HCT116 (cell line): ENCODE data around the gene MMP17. TPM values are rescaled to one million over a fixed set of nuclear protein-coding genes. Genes with fewer than 3 reads are reported as not detected.

ENCODE experiments used
- ATAC-seq: fragments of 200-7000 bp; cut with Tn5 transposase; 2 replicates; pipeline ENCODE4 v1.9.1; 2020; ENCODE audit warnings: mild to moderate bottlenecking, moderate library complexity
- BruUV-seq: library from RNA; stranded (reverse); fragments of 400-500 nt; replicated peaks from 2 replicates; lab custom pipeline; 2021; lab: Mats Ljungman, UMichigan
- CTCF ChIA-PET: fragments of 300-600 bp; sonication (Branson Sonifier 250); formaldehyde crosslinking; loops from one replicate; lab custom pipeline; 2021; ENCODE audit warnings: antibody characterized with exemption; lab: Charles Lee
- POLR2A ChIA-PET: fragments of 300-600, 350-600 bp; sonication (Branson Sonifier 250); formaldehyde crosslinking; loops from one replicate; lab custom pipeline; 2021; ENCODE audit warnings: antibody characterized with exemption; lab: Charles Lee
- RAD21 ChIA-PET, 2 experiments: fragments of 300-600 bp; sonication (Branson Sonifier 250); formaldehyde crosslinking; loops; one replicate each; lab custom pipeline; 2023; ENCODE audit warnings: low total read pairs in 2 of 2; ENCODE audit not compliant: uncharacterized antibody in 2 of 2, unreplicated experiment in 2 of 2, low non-redundant PET in 1 of 2; lab: Charles Lee
- DNase-seq: peaks from one replicate; pipeline ENCODE4 v3.0.0-alpha.2; 2010; ENCODE audit warnings: low read depth, low spot score
- H2AFZ ChIP-seq: fragments of 200-600 bp; shearing (Covaris generic), sonication (generic); 2 replicates; pipeline ENCODE4 v1.6.1; 2017; ENCODE audit warnings: low read depth, mixed run types, mixed read lengths, antibody characterized with exemption, low read length; ENCODE audit not compliant: poor library complexity, severe bottlenecking
- H3K27ac ChIP-seq: 2 replicates; pipeline ENCODE4 v1.5.1; 2012; ENCODE audit warnings: low read depth, low read length
- H3K27me3 ChIP-seq: fragments of 200-600 bp; sonication (generic); 2 replicates; pipeline ENCODE4 v1.6.1; 2016; ENCODE audit warnings: mixed run types, low read length, mixed read lengths; ENCODE audit not compliant: insufficient read depth
- H3K36me3 ChIP-seq, 2 experiments: fragments of 200-500 bp in 1 of 2; fragments of 200-600 bp in 1 of 2; sonication (Bioruptor generic) in 1 of 2; sonication (generic) in 1 of 2; 2 replicates each; pipeline versions ENCODE4 v1.5.1 to v1.6.1; 2014 to 2016; ENCODE audit warnings: low read length in 2 of 2, inconsistent platforms in 1 of 2, mixed read lengths in 1 of 2, mixed run types in 1 of 2; ENCODE audit not compliant: insufficient read depth in 2 of 2, control insufficient read depth in 1 of 2
- H3K4me1 ChIP-seq, 2 experiments: fragments of 200-600 bp in 1 of 2; sonication (generic) in 1 of 2; 2 replicates each; pipeline versions ENCODE4 v1.5.1 to v1.6.1; 2012 to 2017; ENCODE audit warnings: low read length in 2 of 2, inconsistent platforms in 1 of 2, mild to moderate bottlenecking in 1 of 2, mixed read lengths in 1 of 2, mixed run types in 1 of 2, moderate library complexity in 1 of 2; ENCODE audit not compliant: insufficient read depth in 2 of 2, control insufficient read depth in 1 of 2
- H3K4me2 ChIP-seq: fragments of 200-600 bp; sonication (generic); 2 replicates; pipeline ENCODE4 v1.6.1; 2017; ENCODE audit warnings: mixed run types, low read length, mixed read lengths
- H3K4me3 ChIP-seq, 2 experiments: fragments of 200-600 bp in 1 of 2; sonication (generic) in 1 of 2; replicated peaks in 1 of 2; 2 replicates each; pipeline ENCODE4 v1.5.1; 2011 to 2016; ENCODE audit warnings: low read length in 2 of 2, control low read depth in 1 of 2, low read depth in 1 of 2, mild to moderate bottlenecking in 1 of 2, mixed read lengths in 1 of 2, mixed run types in 1 of 2
- H3K79me2 ChIP-seq: fragments of 200-600 bp; sonication (generic); 2 replicates; pipeline ENCODE4 v1.6.1; 2017; ENCODE audit warnings: mild to moderate bottlenecking, mixed run types, low read length, moderate library complexity, mixed read lengths; ENCODE audit not compliant: insufficient read depth
- H3K9ac ChIP-seq: fragments of 200-600 bp; sonication (generic); 2 replicates; pipeline ENCODE4 v1.6.1; 2016; ENCODE audit warnings: low read length, mixed read lengths
- H3K9me2 ChIP-seq: fragments of 200-600 bp; sonication (generic), shearing (Covaris generic); 2 replicates; pipeline ENCODE4 v1.6.1; 2017; ENCODE audit warnings: mixed run types, mild to moderate bottlenecking, moderate library complexity; ENCODE audit not compliant: insufficient read depth
- H3K9me3 ChIP-seq, 2 experiments: fragments of 200-500 bp in 1 of 2; fragments of 200-600 bp in 1 of 2; sonication (Bioruptor generic) in 1 of 2; sonication (generic) in 1 of 2; 2 replicates each; pipeline ENCODE4 v1.6.1; 2014 to 2017; ENCODE audit warnings: low read length in 2 of 2, mixed read lengths in 2 of 2, inconsistent platforms in 1 of 2, low read depth in 1 of 2, mild to moderate bottlenecking in 1 of 2, mixed run types in 1 of 2, moderate library complexity in 1 of 2; ENCODE audit not compliant: control insufficient read depth in 1 of 2, insufficient read depth in 1 of 2
- H4K20me1 ChIP-seq: fragments of 200-600 bp; sonication (generic), shearing (Covaris generic); 2 replicates; pipeline ENCODE4 v1.6.1; 2017; ENCODE audit warnings: mixed run types, mild to moderate bottlenecking, moderate library complexity; ENCODE audit not compliant: insufficient read depth
- CBX3 ChIP-seq: IDR thresholded peaks from 2 replicates; pipeline ENCODE4 v1.6.1; 2012; ENCODE audit warnings: low read depth
- CEBPB ChIP-seq: IDR thresholded peaks from 2 replicates; pipeline ENCODE4 v1.6.1; 2012; ENCODE audit warnings: low read depth
- POLR2A ChIP-seq: IDR thresholded peaks from 2 replicates; pipeline ENCODE4 v1.7.0; 2011; ENCODE audit warnings: borderline replicate concordance; ENCODE audit not compliant: insufficient read depth, insufficient read length; ENCODE audit errors: extremely low read depth
- RAD21 ChIP-seq: IDR thresholded peaks from 2 replicates; pipeline ENCODE4 v1.6.1; 2012; ENCODE audit warnings: low read depth, mild to moderate bottlenecking
- YY1 ChIP-seq: IDR thresholded peaks from 2 replicates; pipeline ENCODE4 v1.6.1; 2011; ENCODE audit warnings: low read length, low read depth, moderate library complexity, mild to moderate bottlenecking; ENCODE audit not compliant: insufficient replicate concordance; ENCODE audit errors: extremely low read depth
- ZBTB33 ChIP-seq: IDR thresholded peaks from 2 replicates; pipeline ENCODE4 v1.6.1; 2011; ENCODE audit warnings: mild to moderate bottlenecking, low read length, moderate library complexity; ENCODE audit not compliant: insufficient replicate concordance; ENCODE audit errors: extremely low read depth
- intact Hi-C: fragments of 100-400 bp; cut with micrococcal nuclease; formaldehyde crosslinking; loops from 2 replicates; pipeline ENCODE4 v1.10.0; 2022
- total RNA-seq: library from RNA; stranded (reverse); gene quantifications from one replicate; pipeline ENCODE4 v1.2.1, GENCODE V29; 2021; ENCODE audit not compliant: unreplicated experiment
- TF ChIP-seq, protein P1 (sequence below), 3 experiments: fragments of 200-600 bp in 1 of 3; sonication (generic) in 1 of 3; IDR thresholded peaks in 2 of 3; conservative IDR thresholded peaks in 1 of 3; 2 replicates each; pipeline ENCODE4 v1.5.1; 2012 to 2017; ENCODE audit warnings: low read depth in 2 of 3, low read length in 2 of 3, antibody characterized with exemption in 1 of 3, borderline replicate concordance in 1 of 3, control low read depth in 1 of 3, mild to moderate bottlenecking in 1 of 3, mixed read lengths in 1 of 3, mixed run types in 1 of 3, moderate library complexity in 1 of 3; ENCODE audit not compliant: insufficient read depth in 1 of 3

MMP17 gene
- total RNA-seq, 1 experiment from 2014 or later, result 14.3 TPM

GRCh38 chr12:131855521-131856142 is 27.4 kb downstream of the MMP17 start:
- Histone ChIP-seq H3K27me3 (no peaks in the 10 kb centered on the region), H3K4me3 (no peak overlapping the region), H3K79me2 (no peaks in the 10 kb centered on the region), H3K27ac (no peak overlapping the region), H3K36me3 (no peaks in the 10 kb centered on the region), H3K9me3 (no peaks in the 10 kb centered on the region), H3K9me2 (no peaks in the 10 kb centered on the region), H3K4me2 (no peak overlapping the region), H3K9ac (no peak overlapping the region), H4K20me1 (no peaks in the 10 kb centered on the region), H2AFZ (no peak overlapping the region), H3K4me1 (peaks cover 5 to 6% of the 10 kb centered on the region in 2 experiments; a peak in 3 of 4 replicates)
- ChIA-PET POLR2A (no interaction called here), CTCF (no interaction called here), RAD21 (interaction anchor here in 1 of 2 experiments (0.7 kb wide), 1 partner anchor 73 kb away, joined by 3 read pairs; no protein-coding TSS in a partner anchor)
- no TSS peak for BruUV-seq
- no peak for TF ChIP-seq CEBPB
- TF ChIP-seq RAD21, result no peak
- no peak for TF ChIP-seq CBX3
- no peak for TF ChIP-seq YY1
- TF ChIP-seq ZBTB33, result no peak
- no peak for TF ChIP-seq POLR2A
- TF ChIP-seq, protein P1, sequence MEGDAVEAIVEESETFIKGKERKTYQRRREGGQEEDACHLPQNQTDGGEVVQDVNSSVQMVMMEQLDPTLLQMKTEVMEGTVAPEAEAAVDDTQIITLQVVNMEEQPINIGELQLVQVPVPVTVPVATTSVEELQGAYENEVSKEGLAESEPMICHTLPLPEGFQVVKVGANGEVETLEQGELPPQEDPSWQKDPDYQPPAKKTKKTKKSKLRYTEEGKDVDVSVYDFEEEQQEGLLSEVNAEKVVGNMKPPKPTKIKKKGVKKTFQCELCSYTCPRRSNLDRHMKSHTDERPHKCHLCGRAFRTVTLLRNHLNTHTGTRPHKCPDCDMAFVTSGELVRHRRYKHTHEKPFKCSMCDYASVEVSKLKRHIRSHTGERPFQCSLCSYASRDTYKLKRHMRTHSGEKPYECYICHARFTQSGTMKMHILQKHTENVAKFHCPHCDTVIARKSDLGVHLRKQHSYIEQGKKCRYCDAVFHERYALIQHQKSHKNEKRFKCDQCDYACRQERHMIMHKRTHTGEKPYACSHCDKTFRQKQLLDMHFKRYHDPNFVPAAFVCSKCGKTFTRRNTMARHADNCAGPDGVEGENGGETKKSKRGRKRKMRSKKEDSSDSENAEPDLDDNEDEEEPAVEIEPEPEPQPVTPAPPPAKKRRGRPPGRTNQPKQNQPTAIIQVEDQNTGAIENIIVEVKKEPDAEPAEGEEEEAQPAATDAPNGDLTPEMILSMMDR (IDR thresholded peaks at IDR 0.05 in 2 of 3, conservative IDR thresholded peaks at IDR 0.05 in 1 of 3; ENCODE audit: borderline replicate concordance in 1 of 3, insufficient read depth in 1 of 3, low read depth in 2 of 3, low read length in 2 of 3), result no peak
- ATAC-seq, result no peak
- intact Hi-C loops, result no loop called here
- no peak for DNase-seq
